Caco-2 (cell line): Measurements from ENCODE around the gene ASF1B. TPM values are rescaled to one million over a fixed set of nuclear protein-coding genes. Genes with fewer than 3 reads are reported as not detected.

Experiments used
- BruUV-seq: library from RNA; stranded (reverse); fragments of 400-500 nt; replicated peaks from 2 replicates; lab custom pipeline; 2021; lab: Mats Ljungman, UMichigan
- CTCF ChIA-PET: fragments of 300-600 bp; sonication (Branson Sonifier 250); formaldehyde crosslinking; loops from one replicate; lab custom pipeline; 2022; ENCODE audit warnings: antibody characterized with exemption; lab: Charles Lee
- POLR2A ChIA-PET: fragments of 300-600 bp; sonication (Branson Sonifier 250); formaldehyde crosslinking; loops from one replicate; lab custom pipeline; 2022; ENCODE audit warnings: antibody characterized with exemption; lab: Charles Lee
- DNase-seq, 2 experiments: peaks; one replicate each; pipeline versions ENCODE4 v3.0.0 to v3.0.0-alpha.2; 2020 to 2022
- H3K27me3 ChIP-seq: replicated peaks from 2 replicates; pipeline ENCODE4 v1.6.0; 2011; ENCODE audit warnings: low read length; ENCODE audit not compliant: control insufficient read depth, insufficient read depth
- H3K36me3 ChIP-seq: 2 replicates; pipeline ENCODE4 v1.5.1; 2011; ENCODE audit warnings: low read length; ENCODE audit not compliant: control insufficient read depth, insufficient read depth
- H3K4me1 ChIP-seq: fragments of 250-450 bp; sonication (Bioruptor Pico); 2 replicates; pipeline ENCODE4 v1.5.1; 2020; ENCODE audit warnings: mild to moderate bottlenecking
- H3K4me3 ChIP-seq: 2 replicates; pipeline ENCODE4 v1.5.1; 2011; ENCODE audit warnings: low read depth, mild to moderate bottlenecking, control low read depth, low read length
- H3K9me3 ChIP-seq: fragments of 250-450 bp; sonication (Bioruptor Pico); 2 replicates; pipeline ENCODE4 v1.5.1; 2020; ENCODE audit warnings: mild to moderate bottlenecking, moderate library complexity
- H3K27ac Mint-ChIP-seq: one replicate; pipeline ENCODE4 v1.8.0; 2022; ENCODE audit warnings: mixed read lengths; ENCODE audit not compliant: unreplicated experiment
- H3K27me3 Mint-ChIP-seq: one replicate; pipeline ENCODE4 v1.8.0; 2022; ENCODE audit warnings: mixed read lengths; ENCODE audit not compliant: insufficient read depth, unreplicated experiment
- H3K36me3 Mint-ChIP-seq: one replicate; pipeline ENCODE4 v1.8.0; 2022; ENCODE audit warnings: mild to moderate bottlenecking, mixed read lengths; ENCODE audit not compliant: insufficient read depth, unreplicated experiment
- H3K4me1 Mint-ChIP-seq: one replicate; pipeline ENCODE4 v1.8.0; 2022; ENCODE audit warnings: low read depth, mixed read lengths; ENCODE audit not compliant: unreplicated experiment
- H3K4me3 Mint-ChIP-seq: one replicate; pipeline ENCODE4 v1.8.0; 2022; ENCODE audit warnings: mild to moderate bottlenecking, moderate library complexity, mixed read lengths; ENCODE audit not compliant: unreplicated experiment
- H3K9me3 Mint-ChIP-seq: one replicate; pipeline ENCODE4 v1.8.0; 2022; ENCODE audit warnings: mixed read lengths; ENCODE audit not compliant: unreplicated experiment
- CTCF ChIP-seq, 2 experiments: fragments of 200-600 bp in 1 of 2; IDR thresholded peaks; 1 replicate in 1 of 2; 2 replicates in 1 of 2; pipeline versions ENCODE4 v1.5.1 to v1.8.0; 2011 to 2022; ENCODE audit warnings: antibody characterized with exemption in 1 of 2, control low read depth in 1 of 2, inconsistent platforms in 1 of 2, low read depth in 1 of 2, low read length in 1 of 2, mild to moderate bottlenecking in 1 of 2, moderate library complexity in 1 of 2; ENCODE audit not compliant: insufficient read depth in 1 of 2, severe bottlenecking in 1 of 2, unreplicated experiment in 1 of 2
- intact Hi-C: fragments of 100-400 bp; cut with micrococcal nuclease; formaldehyde crosslinking; loops from one replicate; pipeline ENCODE4 v1.10.0; 2022; ENCODE audit not compliant: unreplicated experiment
- total RNA-seq: library from RNA; stranded (reverse); gene quantifications from 2 replicates; pipeline ENCODE4 v1.2.3, GENCODE V29; 2022

ASF1B gene
- total RNA-seq, 1 experiment from 2014 or later: 40.2 TPM

GRCh38 chr19:14096272-14096992, 40.0 kb downstream of the ASF1B start:
- H3K27ac Mint-ChIP-seq: no peak overlapping the region

GRCh38 chr19:14094854-14095253, 41.5 kb downstream of the ASF1B start:
- no peaks in the 10 kb centered on the region for H3K27me3 ChIP-seq
- no peak overlapping the region for H3K4me3 ChIP-seq
- TF ChIP-seq CTCF (IDR thresholded peaks at IDR 0.05; ENCODE audit: insufficient read depth in 1 of 2, low read depth in 1 of 2, low read length in 1 of 2, severe bottlenecking in 1 of 2, unreplicated experiment in 1 of 2): no peak
- POLR2A ChIA-PET: interaction anchor here (1.4 kb wide), 1 partner anchor 42 kb away, joined by 3 read pairs; no protein-coding TSS in a partner anchor
- DNase-seq: no peak
- H3K9me3 ChIP-seq: peaks cover 7% of the 10 kb centered on the region; the same call in 1 of the 2 replicates
- Mint-ChIP-seq H3K36me3 (peaks cover 26% of the 10 kb centered on the region), H3K4me1 (peaks cover 8% of the 10 kb centered on the region), H3K27ac (no peak overlapping the region), H3K27me3 (no peaks in the 10 kb centered on the region), H3K4me3 (no peak overlapping the region), H3K9me3 (no peaks in the 10 kb centered on the region)
- no TSS peak for BruUV-seq
- intact Hi-C loops: no loop called here
- H3K36me3 ChIP-seq: no peaks in the 10 kb centered on the region
- CTCF ChIA-PET: no interaction called here
- H3K4me1 ChIP-seq: no peaks in the 10 kb centered on the region

More at GRCh38 chr19:14096272-14096992, 40.0 kb downstream of the ASF1B start:
- intact Hi-C loops: no loop called here
- Mint-ChIP-seq H3K4me3 (no peak overlapping the region), H3K27me3 (no peaks in the 10 kb centered on the region), H3K4me1 (peaks cover 8% of the 10 kb centered on the region), H3K9me3 (no peaks in the 10 kb centered on the region), H3K36me3 (peaks cover 22% of the 10 kb centered on the region)
- Histone ChIP-seq H3K4me1 (no peaks in the 10 kb centered on the region), H3K27me3 (no peaks in the 10 kb centered on the region), H3K9me3 (peaks cover 7% of the 10 kb centered on the region; the same call in 1 of the 2 replicates), H3K36me3 (no peaks in the 10 kb centered on the region), H3K4me3 (no peak overlapping the region)
- BruUV-seq: no TSS peak
- CTCF ChIA-PET: interaction anchor here (0.5 to 1.2 kb wide), 3 partner anchors 38 to 1150 kb away, joined by 3 to 7 read pairs (median 7); partner anchors contain the start of gene ASF1B
- POLR2A ChIA-PET: interaction anchor here (0.6 kb wide), 1 partner anchor 349 kb away, joined by 7 read pairs; a partner anchor contains a TSS
- no peak for TF ChIP-seq CTCF (IDR thresholded peaks at IDR 0.05; ENCODE audit: insufficient read depth in 1 of 2, low read depth in 1 of 2, low read length in 1 of 2, severe bottlenecking in 1 of 2, unreplicated experiment in 1 of 2)
- no peak for DNase-seq

GRCh38 chr19:14093117-14093823, 43.1 kb downstream of the ASF1B start:
- no peak for TF ChIP-seq CTCF (IDR thresholded peaks at IDR 0.05; ENCODE audit: insufficient read depth in 1 of 2, low read depth in 1 of 2, low read length in 1 of 2, severe bottlenecking in 1 of 2, unreplicated experiment in 1 of 2)
- Mint-ChIP-seq H3K36me3 (peaks cover 37% of the 10 kb centered on the region), H3K4me3 (no peak overlapping the region), H3K9me3 (no peaks in the 10 kb centered on the region), H3K27me3 (no peaks in the 10 kb centered on the region), H3K27ac (no peak overlapping the region), H3K4me1 (peaks cover 14% of the 10 kb centered on the region)
- CTCF ChIA-PET: no interaction called here
- intact Hi-C loops: no loop called here
- no TSS peak for BruUV-seq
- peaks cover 7% of the 10 kb centered on the region; the same call in 1 of the 2 replicates for H3K9me3 ChIP-seq
- H3K4me1 ChIP-seq: no peaks in the 10 kb centered on the region
- H3K27me3 ChIP-seq: no peaks in the 10 kb centered on the region
- H3K36me3 ChIP-seq: no peaks in the 10 kb centered on the region
- no peak overlapping the region for H3K4me3 ChIP-seq
- POLR2A ChIA-PET: interaction anchor here (0.6 to 1.4 kb wide), 3 partner anchors 11 to 1339 kb away, joined by 3 to 5 read pairs (median 3); no protein-coding TSS in a partner anchor
- DNase-seq: no peak
